Limb (tissue), 2 donors: Measurements from ENCODE around the gene HOXD3.

Experiments
- DNase-seq, 2 donors: peaks; one replicate each; pipeline ENCODE4 v3.0.0-alpha.2; 2016; ENCODE audit errors: extremely low spot score in 2 of 2

HOXD3 gene

DNA sequence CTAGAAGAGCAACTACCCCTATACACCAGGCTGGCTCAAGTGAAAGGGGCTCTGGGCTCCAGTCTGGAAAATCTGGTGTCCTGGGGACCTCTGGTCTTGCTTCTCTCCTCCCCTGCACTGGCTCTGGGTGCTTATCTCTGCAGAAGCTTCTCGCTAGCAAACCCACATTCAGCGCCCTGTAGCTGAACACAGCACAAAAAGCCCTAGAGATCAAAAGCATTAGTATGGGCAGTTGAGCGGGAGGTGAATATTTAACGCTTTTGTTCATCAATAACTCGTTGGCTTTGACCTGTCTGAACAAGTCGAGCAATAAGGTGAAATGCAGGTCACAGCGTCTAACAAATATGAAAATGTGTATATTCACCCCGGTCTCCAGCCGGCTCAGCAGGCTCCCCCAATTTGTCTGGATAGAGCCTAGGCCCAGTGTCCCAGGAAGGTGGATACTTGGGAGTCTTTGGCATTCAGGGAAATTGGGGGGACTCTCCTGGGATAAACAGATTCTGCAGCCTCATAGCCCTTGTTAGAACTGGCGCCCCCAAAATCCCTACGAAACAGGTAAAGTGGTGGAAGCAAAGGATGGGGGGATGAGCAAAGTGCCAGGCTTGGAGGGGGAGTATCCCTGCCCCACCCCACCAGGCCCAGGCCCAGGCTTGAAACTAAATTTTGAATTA lies 8.2 kb upstream of the HOXD3 start:
- DNase-seq, result peak in 1 of 2 donors; percentile 38

DNA sequence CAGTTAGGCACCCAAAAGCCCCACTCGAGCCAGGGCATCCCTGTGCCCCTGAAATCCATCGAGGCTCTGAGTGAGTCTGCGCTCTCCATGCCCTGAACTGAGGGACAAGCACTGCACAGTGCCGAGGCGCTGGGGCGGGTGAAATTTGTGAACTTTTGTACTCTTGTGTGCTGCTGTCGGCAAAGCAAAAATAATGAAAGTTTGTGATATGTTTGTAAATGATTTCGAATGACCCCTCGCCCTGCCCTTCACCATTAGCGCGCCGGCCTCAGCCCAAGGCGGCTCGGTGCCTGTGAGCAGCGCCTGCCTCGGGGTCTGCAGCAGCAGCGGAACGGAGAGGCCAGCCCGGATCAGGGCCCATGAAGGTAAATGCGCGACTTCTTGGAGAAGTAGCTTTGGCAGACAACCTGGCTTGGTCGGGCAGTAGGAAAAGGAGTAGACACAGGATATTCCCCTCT lies 7.6 kb upstream of the HOXD3 start:
- DNase-seq, result peak in 1 of 2 donors; percentile 50

DNA sequence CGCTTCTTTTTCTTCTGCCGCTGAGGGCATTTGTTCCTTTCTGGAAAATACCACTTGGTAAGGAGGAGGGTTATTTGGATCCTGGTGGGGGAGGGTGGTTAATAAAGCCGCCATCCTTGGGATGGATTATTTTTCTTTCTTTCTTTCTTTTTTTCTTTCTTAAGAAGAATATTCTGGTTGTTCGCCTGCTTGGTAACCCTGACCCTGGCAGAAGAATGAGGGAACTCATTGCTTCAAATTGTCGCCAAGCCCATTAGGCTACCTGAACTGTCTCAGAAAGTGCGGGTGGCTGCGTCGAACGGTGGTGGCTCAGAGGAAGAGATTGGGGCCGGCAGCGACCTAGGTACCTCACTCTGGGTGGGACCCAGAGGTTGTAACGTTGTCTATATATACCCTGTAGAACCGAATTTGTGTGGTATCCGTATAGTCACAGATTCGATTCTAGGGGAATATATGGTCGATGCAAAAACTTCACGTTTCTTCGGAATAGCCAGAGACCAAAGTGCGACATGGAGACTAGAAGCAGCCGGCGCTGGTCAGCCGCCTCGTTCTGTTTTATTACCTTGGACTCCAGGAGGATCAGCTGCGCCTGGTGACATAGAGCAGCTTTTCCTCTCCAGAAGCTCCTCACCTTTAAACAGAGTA lies 7.0 kb upstream of the HOXD3 start:
- DNase-seq, result peak in 1 of 2 donors; percentile 30

DNA sequence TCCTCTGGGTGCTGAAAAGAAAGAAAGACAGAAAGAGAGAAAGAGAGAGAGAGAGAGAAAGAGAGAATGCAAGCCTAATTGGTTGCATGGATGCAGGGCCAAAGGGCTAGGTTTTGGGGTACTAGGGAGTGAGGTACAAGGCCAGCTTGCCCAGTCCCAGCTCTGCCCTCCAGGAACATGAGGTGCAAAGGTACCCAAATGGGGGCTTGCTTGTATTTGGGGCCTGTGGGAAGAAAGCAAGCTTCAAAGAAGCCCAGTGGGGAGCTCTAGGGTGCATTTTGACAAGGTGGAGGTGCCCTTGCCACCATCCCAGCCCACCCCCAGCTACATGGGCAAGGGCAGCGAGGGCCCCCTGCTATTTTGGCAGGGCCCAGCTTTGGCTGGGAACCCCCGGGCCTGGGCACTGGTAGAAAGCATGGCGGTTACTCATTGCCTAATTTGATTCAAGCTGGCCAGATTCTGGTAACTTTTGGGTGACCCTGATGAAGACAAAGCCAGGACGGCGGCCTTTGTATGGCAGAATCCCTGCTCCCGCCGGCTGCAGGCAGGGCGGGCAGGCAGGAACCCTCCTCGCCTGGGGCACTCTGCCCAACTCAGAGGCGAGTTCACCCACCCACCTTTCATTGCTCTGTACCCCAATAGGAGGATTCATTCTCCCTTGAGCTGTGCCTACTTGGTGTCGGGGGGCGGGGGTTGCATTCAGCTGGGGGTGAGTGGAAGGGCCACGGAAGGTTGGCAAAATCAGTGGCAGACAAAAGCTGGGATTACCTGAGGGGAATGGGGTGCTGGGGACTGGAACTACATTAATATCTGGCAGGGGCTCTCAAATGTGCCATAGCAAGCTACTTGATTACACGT lies 6.3 kb upstream of the HOXD3 start:
- peak in 1 of 2 donors; percentile 34 for DNase-seq

DNA sequence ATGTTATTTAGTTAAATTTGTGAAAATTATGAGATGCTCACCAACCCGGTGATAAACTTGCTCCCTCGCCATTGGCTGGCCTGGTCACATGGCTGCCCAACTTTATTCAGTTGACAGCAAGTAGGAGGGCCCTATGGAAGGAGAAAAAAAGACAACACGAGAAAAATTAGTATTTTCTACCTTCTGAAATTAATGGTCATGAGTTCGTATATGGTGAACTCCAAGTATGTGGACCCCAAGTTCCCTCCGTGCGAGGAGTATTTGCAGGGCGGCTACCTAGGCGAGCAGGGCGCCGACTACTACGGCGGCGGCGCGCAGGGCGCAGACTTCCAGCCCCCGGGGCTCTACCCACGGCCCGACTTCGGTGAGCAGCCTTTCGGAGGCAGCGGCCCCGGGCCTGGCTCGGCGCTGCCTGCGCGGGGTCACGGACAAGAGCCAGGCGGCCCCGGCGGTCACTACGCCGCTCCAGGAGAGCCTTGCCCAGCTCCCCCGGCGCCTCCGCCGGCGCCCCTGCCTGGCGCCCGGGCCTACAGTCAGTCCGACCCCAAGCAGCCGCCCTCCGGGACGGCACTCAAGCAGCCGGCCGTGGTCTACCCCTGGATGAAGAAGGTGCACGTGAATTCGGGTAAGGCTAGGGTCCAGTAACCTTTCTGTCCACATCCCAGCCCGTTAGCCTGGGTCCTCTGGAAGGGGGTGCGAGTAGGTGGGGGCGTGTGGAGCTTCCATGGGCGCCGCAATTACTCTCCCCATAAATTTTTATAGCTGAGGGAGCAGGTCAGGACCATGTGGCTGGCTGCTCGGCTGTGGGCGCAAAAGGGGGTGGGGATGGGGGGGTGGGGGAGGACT lies 5.4 kb upstream of the HOXD3 start, which contains the start of gene HOXD4:
Gene HOXD4 (plus strand): TSS at position 109 of the 846 bp plus-strand sequence. CDS start 84 bp downstream, at position 193.
- peak in 1 of 2 donors; percentile 54 for DNase-seq

DNA sequence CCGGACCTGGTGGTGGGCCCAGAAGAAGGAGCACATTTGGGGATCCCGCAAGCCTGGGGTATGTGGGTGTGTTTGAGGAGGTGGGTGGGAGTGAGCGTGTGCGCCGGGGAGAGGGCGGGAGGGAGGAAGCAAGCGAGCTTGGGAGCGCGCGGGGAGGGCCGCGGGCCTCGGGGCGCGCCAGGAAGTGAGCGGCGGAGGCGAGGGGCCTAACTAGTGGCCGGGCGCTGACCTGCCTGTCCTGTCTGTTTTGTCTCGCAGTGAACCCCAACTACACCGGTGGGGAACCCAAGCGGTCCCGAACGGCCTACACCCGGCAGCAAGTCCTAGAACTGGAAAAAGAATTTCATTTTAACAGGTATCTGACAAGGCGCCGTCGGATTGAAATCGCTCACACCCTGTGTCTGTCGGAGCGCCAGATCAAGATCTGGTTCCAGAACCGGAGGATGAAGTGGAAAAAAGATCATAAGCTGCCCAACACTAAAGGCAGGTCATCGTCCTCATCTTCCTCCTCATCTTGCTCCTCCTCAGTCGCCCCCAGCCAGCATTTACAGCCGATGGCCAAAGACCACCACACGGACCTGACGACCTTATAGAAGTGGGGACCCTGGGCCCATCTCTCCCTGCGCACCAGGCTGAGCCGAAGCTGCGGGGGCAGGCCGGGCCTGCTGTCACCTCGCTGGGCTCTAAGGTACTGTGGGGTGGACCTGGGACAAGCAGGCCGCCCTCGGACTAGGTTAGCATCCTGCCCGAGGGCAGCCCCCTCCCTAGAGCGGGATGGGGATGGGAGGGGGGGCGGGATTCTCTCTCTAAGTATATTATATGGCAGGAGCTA lies 4.5 kb upstream of the HOXD3 start:
- peak in 1 of 2 donors; percentile 58 for DNase-seq

DNA sequence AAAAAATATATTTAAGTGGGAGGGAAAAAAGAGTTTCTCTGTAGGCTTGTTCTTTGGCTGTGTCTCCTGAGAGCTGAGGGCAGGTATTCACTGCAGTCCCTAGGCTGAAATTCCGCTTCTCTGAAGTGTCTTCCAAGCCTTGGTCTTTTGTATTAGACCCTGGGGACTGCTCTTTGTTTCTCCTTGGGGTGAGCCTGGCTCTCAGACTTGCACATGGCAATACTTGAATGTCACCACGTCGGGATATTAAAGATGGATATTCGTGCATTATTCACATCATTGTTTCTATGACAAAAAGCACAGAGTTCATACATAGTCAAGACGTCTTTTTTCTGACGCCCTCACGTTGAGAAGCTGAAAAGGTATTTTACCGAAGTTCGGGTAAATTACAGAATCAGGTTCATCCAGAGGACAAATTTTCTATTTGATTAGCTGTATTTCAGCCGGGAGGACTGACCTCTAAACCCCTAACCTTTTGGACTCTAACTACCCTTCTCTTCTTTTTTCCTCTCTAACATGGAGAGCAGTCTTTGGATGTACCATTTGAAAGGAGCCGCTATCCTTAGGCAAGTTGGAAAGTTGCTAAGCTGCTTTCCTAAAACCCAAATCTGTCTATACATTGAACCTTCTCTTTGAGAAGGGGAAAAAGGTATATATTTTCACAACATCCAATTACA lies 2.4 kb upstream of the HOXD3 start:
- no peak for DNase-seq

DNA sequence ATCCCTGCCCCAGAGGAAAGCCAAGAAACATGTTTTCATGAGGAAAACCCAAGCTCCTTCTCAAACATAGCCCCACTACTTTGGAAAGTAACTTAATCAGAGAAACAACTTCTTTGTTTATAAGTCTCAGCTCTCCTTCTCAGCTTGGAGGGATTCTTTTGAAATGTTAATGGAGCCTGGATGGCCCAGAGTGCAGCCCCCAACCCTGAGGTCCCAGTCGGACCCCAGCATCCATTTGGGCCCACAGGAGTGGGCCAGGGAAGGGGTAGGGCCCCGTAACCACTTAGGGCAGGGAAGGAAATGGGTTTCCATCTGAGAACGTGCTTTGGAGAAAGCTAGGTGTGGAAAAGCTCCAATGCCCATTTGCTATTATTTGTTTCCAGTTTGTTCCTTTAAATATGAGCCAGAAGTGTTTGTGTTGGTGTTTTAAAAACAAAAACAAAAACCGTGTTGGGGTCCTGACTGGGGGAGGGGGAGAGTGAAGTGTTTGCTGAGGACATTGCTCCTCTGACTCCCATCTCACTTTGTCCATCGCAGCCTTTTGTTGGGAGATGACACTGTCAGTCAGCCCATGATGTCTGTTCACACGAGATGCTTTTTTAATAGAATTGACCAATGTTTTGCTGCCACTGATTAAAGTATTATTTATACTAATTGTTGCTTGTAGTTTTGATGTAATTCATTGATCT lies 1.6 kb upstream of the HOXD3 start:
- DNase-seq, result peak in 1 of 2 donors; percentile 22

DNA sequence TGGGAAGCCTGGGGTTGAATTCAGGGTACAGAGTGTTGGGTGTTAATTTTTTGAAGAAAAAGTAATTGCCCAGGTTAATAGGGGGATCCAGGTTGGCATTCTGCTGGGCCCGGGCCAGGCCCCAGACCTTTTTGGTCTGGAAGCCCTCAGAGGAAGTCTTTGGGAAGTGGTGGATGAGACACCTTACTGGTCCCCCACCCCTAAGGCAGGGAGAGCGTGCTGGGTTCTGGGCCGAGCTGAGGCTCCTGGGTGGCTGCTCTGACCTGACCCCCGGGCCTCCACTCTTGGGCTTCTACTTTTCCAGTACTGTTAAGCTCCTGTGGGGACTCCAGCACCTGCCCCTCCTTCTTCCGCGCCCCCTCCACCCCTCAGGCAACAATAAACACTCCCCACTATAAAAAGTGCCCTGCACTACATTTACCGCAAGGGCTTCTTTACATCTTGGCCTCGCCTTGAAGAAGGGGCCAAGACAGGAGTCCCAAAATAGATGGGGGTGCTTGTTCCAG lies 753 bp upstream of the HOXD3 start:
- DNase-seq, result peak in 1 of 2 donors; percentile 47

DNA sequence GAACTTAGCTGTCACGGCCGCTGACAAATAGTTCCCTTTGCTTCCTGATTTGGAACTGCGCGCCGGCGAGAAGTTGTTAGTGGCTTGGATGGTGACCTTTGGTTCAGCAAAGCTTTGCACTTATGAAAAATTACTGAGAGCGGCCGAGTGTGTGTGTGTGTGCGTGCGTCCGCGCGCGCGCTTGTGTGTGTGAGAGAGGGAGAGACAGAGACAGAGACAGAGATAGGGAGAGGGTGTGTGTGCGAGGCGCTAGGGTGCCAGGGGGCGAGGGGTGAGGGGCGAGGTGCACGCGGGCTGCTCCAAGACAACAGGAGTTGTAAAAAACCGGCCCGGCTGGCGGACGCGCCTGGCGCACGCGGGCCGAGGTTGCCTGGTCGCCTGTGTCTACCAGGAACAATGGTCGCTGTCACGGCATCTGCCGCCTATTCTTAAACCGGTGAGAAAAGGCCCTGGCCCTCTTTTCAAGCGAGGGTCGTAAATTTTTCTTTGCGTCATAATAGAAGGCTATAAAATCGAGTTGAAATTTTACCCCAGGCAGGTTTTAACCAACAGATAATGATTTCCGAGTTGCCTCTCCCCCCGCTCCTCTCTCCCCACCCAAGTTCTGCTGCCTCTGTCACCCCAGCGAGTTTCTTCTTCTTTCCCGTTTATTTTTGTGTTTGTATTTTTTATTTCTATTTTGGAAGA lies 535 bp downstream of the HOXD3 start:
- DNase-seq, result peak in 1 of 2 donors; percentile 76

DNA sequence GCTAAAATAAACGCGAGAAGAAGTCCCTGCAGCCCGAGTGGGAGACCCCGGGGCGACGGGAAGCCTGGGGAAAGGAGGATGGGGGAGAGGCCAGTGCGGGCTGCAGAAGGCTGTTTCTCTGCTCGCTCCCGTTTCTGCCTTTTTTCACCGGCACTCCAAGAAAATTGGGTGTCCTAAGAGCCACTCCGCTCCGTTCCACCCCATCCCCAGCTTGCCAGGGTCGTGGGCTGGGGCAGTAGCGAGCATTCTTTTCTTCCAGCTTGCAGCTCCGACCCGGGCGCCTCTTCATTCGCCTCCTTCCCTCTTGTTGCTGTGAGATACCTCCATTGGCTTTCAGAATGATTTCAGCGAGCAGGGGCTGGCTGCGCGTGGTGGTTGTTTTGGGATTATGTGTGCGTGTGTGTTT lies 1.1 kb downstream of the HOXD3 start:
- DNase-seq, result peak in 1 of 2 donors; percentile 76

DNA sequence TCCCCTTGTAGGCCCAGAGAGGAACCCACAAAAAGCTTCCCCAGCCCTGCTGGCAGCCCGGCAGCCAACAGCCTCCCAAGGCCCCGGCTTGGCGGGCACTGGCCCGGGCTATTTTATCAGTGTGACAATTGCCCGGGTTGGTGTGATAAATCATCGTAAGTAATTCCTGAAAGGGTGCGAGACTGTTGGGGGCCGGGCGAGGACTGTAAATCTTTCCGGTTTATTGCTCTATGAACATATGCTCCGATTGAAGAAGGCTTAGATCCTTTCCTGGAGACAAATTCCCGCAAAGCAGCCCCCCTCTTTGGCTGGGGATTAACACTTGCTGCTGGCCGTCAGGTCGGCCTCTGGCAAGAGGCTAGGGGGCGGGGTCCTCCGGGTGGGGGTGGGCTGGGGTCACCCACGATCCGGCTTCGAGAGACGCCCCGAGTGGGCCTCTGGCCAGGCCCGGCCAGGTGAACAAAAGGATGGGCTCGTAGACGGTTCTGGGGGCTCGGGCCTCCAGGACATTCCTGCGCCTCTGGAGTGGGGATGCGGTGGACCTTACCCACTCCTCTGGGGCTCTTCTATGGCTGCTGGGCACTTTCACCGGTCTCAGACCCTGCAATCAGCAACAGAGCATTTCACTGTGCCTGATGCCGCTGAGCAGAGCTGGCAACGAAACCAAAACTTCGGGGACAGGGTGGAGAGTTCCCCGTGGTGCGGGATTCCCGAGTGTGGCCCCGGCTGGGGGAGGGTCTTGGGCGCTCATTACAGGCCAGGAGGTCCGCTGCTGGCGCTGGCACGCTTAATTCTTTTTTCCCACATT lies 2.0 kb downstream of the HOXD3 start:
- DNase-seq, result peak in 1 of 2 donors; percentile 71

DNA sequence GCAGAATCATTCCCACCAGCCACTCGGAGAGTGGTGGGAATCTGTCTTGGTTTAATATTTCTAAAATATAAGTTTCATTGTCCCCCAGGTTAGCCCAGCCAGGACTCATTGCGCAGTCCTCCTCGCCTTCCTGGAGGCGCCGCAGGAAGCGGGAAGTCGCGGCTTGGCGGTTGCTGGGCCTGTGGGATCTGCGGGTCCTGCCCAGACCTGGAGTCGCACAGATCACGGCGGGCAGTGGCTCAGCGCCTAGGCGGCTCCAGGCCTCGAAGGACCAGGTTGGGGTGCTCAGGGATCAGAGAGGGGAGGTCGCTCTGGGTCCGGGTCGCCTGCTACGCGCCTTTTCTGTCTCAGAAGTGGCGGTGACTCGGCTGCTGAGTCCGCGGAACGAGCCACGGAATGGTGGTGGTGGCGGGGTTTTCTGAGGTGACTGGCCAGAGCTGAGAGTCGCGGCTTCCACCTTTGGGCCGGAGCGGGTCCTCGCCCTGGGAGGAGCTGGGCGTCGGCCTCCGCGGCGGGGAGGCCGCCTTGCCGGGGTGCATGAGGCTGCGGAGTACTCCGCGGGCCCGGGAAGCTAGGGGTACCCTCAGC lies 2.6 kb downstream of the HOXD3 start:
- no peak for DNase-seq

DNA sequence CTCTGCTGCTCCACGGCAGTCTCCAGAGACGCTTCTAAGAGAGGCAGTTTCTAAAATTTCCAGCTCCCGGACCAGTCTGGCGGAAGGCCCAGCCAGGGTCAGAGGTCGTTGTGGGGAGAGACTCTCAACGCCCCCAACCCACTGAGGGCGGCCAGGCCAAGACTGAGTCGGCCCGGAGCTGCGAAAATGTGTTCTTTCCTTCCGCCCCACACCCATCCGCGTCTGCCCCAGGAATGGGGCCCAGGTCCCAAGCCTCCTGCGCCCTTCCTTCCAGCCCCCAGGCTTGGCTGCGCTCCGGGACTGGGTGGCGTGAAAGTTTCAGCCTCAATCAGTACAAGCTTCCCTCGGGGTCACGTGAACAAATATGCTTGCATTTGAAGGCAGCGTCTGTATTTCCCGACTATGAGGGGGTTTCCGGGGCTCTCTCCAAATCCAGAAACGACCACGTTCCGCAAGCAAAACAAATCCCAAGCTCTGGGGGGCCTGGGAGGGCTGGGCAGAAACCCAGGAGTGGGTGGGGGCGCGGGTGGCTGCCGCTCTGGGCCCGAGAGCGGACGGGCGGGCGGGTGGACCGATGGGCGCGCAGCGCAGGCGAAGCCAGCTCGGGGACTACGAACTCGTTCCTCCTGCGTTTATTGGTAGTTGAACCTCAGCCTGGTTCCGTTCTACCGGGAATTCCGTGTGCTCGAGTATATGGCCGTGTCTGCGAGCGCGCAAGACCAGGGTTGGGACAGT lies 3.3 kb downstream of the HOXD3 start:
- DNase-seq, result peak in 1 of 2 donors; percentile 73

DNA sequence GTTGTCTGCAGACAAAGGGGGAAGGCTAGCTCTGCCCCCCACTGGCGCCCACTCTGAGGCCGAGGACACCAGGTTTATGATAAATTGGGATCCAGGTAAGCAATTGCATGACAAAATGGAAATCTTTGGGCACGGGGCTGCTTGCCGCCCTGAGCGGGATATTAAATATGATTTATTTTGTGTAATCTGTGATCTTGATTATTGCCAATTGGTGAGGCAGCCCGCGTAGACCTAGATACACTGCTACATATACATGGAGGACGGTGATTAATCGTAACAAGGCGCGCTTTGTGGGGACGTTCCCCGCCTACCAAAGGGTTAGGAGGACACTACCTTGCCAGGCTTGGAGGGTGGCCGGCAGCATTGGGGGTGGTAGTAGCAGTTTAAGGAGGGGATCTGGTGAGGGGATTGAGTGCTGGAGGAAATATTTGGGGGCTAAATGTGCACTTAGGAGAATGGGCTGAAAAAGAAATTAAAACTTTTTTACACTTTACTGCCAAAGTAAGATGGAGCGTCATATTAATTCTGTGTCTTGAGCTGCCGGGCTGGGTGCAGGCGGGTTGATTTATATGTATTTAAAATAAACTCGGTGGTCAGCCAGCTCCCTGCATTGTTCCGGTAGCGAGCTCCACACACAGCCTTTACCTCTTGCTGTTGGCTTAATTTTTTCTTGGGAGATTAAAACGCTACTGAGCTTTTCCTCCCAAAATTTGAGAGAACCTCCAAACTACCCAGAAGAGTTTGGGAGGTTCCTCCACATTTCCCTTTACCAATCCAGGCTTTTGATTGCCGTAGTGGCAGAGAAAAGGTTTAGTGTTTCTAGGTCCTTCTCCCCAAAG lies 4.1 kb downstream of the HOXD3 start:
- DNase-seq, result no peak
